ENCODE data around the gene AIG1. TPM values are rescaled to one million over a fixed set of nuclear protein-coding genes. Genes with fewer than 3 reads are reported as not detected.

The AIG1 gene
- total RNA-seq, 2 experiments from 2014 or later, result 0.40 to 0.85 TPM

GRCh38 chr6:143362192-143362558 lies 301.5 kb downstream of the AIG1 start:
- Histone ChIP-seq H4K20me1 (ENCODE audit: insufficient read depth, low read length) (no peaks in the 10 kb centered on the region), H3K79me2 (ENCODE audit: insufficient read depth, low read depth, low read length) (no peaks in the 10 kb centered on the region), H2AFZ (ENCODE audit: low read length) (no peak overlapping the region), H3K4me3 (ENCODE audit: low read depth, low read length, poor library complexity, severe bottlenecking) (no peak overlapping the region), H3K36me3 (ENCODE audit: insufficient read depth, low read length) (no peaks in the 10 kb centered on the region), H3K4me1 (ENCODE audit: insufficient read depth, low read length, poor library complexity, severe bottlenecking) (no peaks in the 10 kb centered on the region), H3K4me2 (ENCODE audit: low read length) (no peak overlapping the region), H3K9me2 (ENCODE audit: insufficient read depth, low read length) (no peaks in the 10 kb centered on the region), H3K27ac (ENCODE audit: low read depth, low read length, poor library complexity, severe bottlenecking) (no peak overlapping the region), H3K9me3 (ENCODE audit: low read length) (no peaks in the 10 kb centered on the region)
- no peak for TF ChIP-seq CTCF (conservative IDR thresholded peaks at IDR 0.05; ENCODE audit: low read length)
- TF ChIP-seq EZH2phosphoT487 (IDR thresholded peaks at IDR 0.05; ENCODE audit: borderline replicate concordance, low read depth, low read length), result no peak
- CTCF ChIA-PET (ENCODE audit: unreplicated experiment), result no interaction called here
- POLR2A ChIA-PET, result no interaction called here
- DNase-seq (ENCODE audit: low spot score), result no peak
- no TSS peak for BruUV-seq (replicated peaks)
- intact Hi-C loops (cut with micrococcal nuclease; ENCODE audit: unreplicated experiment), result no loop called here

GRCh38 chr6:143363299-143363698 lies 302.6 kb downstream of the AIG1 start:
- no peaks in the 10 kb centered on the region for H3K36me3 ChIP-seq (ENCODE audit: insufficient read depth, low read length)
- ChIA-PET CTCF (ENCODE audit: unreplicated experiment) (no interaction called here), POLR2A (interaction anchor here (0.8 kb wide), 1 partner anchor 702 kb away, joined by 3 read pairs; no protein-coding TSS in a partner anchor)
- no peaks in the 10 kb centered on the region for H3K4me1 ChIP-seq (ENCODE audit: insufficient read depth, low read length, poor library complexity, severe bottlenecking)
- no peak overlapping the region for H2AFZ ChIP-seq (ENCODE audit: low read length)
- H3K9me2 ChIP-seq (ENCODE audit: insufficient read depth, low read length), result no peaks in the 10 kb centered on the region
- no peak overlapping the region for H3K4me2 ChIP-seq (ENCODE audit: low read length)
- intact Hi-C loops (cut with micrococcal nuclease; ENCODE audit: unreplicated experiment), result no loop called here
- BruUV-seq (replicated peaks), result no TSS peak
- no peak overlapping the region for H3K27ac ChIP-seq (ENCODE audit: low read depth, low read length, poor library complexity, severe bottlenecking)
- H3K4me3 ChIP-seq (ENCODE audit: low read depth, low read length, poor library complexity, severe bottlenecking), result no peak overlapping the region
- TF ChIP-seq CTCF (conservative IDR thresholded peaks at IDR 0.05; ENCODE audit: low read length), result no peak
- TF ChIP-seq EZH2phosphoT487 (IDR thresholded peaks at IDR 0.05; ENCODE audit: borderline replicate concordance, low read depth, low read length), result no peak
- no peaks in the 10 kb centered on the region for H3K79me2 ChIP-seq (ENCODE audit: insufficient read depth, low read depth, low read length)
- no peak for DNase-seq (ENCODE audit: low spot score)
- no peaks in the 10 kb centered on the region for H4K20me1 ChIP-seq (ENCODE audit: insufficient read depth, low read length)
- no peaks in the 10 kb centered on the region for H3K9me3 ChIP-seq (ENCODE audit: low read length)

- no peaks in the 10 kb centered on the region for H3K79me2 ChIP-seq (ENCODE audit: insufficient read depth, low read depth, low read length)
- no peaks in the 10 kb centered on the region for H3K4me1 ChIP-seq (ENCODE audit: insufficient read depth, low read length, poor library complexity, severe bottlenecking)
- no peak overlapping the region for H3K27ac ChIP-seq (ENCODE audit: low read depth, low read length, poor library complexity, severe bottlenecking)
- no TSS peak for BruUV-seq (replicated peaks)
- POLR2A ChIA-PET, result no interaction called here
- no peak overlapping the region for H2AFZ ChIP-seq (ENCODE audit: low read length)
- TF ChIP-seq CTCF (conservative IDR thresholded peaks at IDR 0.05; ENCODE audit: low read length) (no peak), EZH2phosphoT487 (IDR thresholded peaks at IDR 0.05; ENCODE audit: borderline replicate concordance, low read depth, low read length) (no peak)
- no peaks in the 10 kb centered on the region for H4K20me1 ChIP-seq (ENCODE audit: insufficient read depth, low read length)
- no peak for DNase-seq (ENCODE audit: low spot score)
- H3K4me2 ChIP-seq (ENCODE audit: low read length), result no peak overlapping the region
- no peaks in the 10 kb centered on the region for H3K36me3 ChIP-seq (ENCODE audit: insufficient read depth, low read length)
- no peaks in the 10 kb centered on the region for H3K9me3 ChIP-seq (ENCODE audit: low read length)
- CTCF ChIA-PET (ENCODE audit: unreplicated experiment), result no interaction called here
- intact Hi-C loops (cut with micrococcal nuclease; ENCODE audit: unreplicated experiment), result no loop called here
- no peak overlapping the region for H3K4me3 ChIP-seq (ENCODE audit: low read depth, low read length, poor library complexity, severe bottlenecking)
- H3K9me2 ChIP-seq (ENCODE audit: insufficient read depth, low read length), result no peaks in the 10 kb centered on the region
Observed at GRCh38 chr6:143368426-143368825, 307.7 kb downstream of the AIG1 start.
